Lower leg skin (tissue), 4 donors: ENCODE measurements around the gene PITPNC1. TPM values are rescaled to one million over a fixed set of nuclear protein-coding genes. Genes with fewer than 3 reads are reported as not detected.

ENCODE experiments used
- DNase-seq, 2 donors: peaks; one replicate each; pipeline ENCODE4 v3.0.0-alpha.2; 2019; ENCODE audit warnings: low spot score in 2 of 2
- H3K4me3 ChIP-seq: fragments of 200-600 bp; sonication (generic); 2 replicates; pipeline ENCODE4 v1.5.1; 2017; ENCODE audit warnings: mild to moderate bottlenecking, low read depth; ENCODE audit not compliant: poor library complexity, severe bottlenecking
- CTCF ChIP-seq, 3 donors: fragments of 450-650 bp; IDR thresholded peaks; one replicate each; pipeline ENCODE4 v1.5.1; 2016; ENCODE audit warnings: antibody characterized with exemption in 3 of 3, mild to moderate bottlenecking in 3 of 3, moderate library complexity in 2 of 3
- POLR2A ChIP-seq, 2 donors: fragments of 450-650 bp; IDR thresholded peaks; one replicate each; pipeline ENCODE4 v1.6.1; 2016 to 2017; ENCODE audit warnings: antibody characterized with exemption in 2 of 2, mild to moderate bottlenecking in 1 of 2, moderate library complexity in 1 of 2
- WGBS, 2 donors: methylation state at CpG; one replicate each; pipeline ENCODE4 v1.1.5; 2018; 5-methylcytosine and 5-hydroxymethylcytosine counted together
- intact Hi-C: fragments of 100-400 bp; cut with DNase I; formaldehyde crosslinking; loops from one replicate; pipeline ENCODE4 v1.15.0; 2023; ENCODE audit warnings: low total_unique reads
- total RNA-seq, 4 donors: library from RNA; depleted of rRNA; stranded (reverse); fragments of >200 nt; gene quantifications; one replicate each; pipeline ENCODE4 v1.1.0, GENCODE V29; 2016

Gene PITPNC1
- total RNA-seq, 4 donors from 2014 or later, result 1.7 to 8.2 (median 4.6) TPM

- no peak overlapping the region for H3K4me3 ChIP-seq
- DNase-seq, result peak in 1 of 2 donors; percentile 57
- intact Hi-C loops, result no loop called here
- TF ChIP-seq POLR2A (IDR thresholded peaks at IDR 0.05), result no peak
- no peak for TF ChIP-seq CTCF (IDR thresholded peaks at IDR 0.05)
- 91 to 93% methylated on average over 7 of the region's 7 CpGs for WGBS, 2 donors
Measured at GRCh38 chr17:67459985-67460384, 82.9 kb downstream of the PITPNC1 start.

GRCh38 chr17:67461228-67461780 lies 84.2 kb downstream of the PITPNC1 start:
- no peak overlapping the region for H3K4me3 ChIP-seq
- WGBS, 2 donors, result 90 to 91% methylated on average over 6 of the region's 6 CpGs
- intact Hi-C loops, result no loop called here
- peak in 1 of 2 donors; percentile 52 for DNase-seq
- TF ChIP-seq CTCF (IDR thresholded peaks at IDR 0.05) (no peak), POLR2A (IDR thresholded peaks at IDR 0.05) (no peak)

GRCh38 chr17:67461876-67462275 lies 84.8 kb downstream of the PITPNC1 start:
- H3K4me3 ChIP-seq, result no peak overlapping the region
- TF ChIP-seq POLR2A (IDR thresholded peaks at IDR 0.05) (no peak), CTCF (IDR thresholded peaks at IDR 0.05) (no peak)
- WGBS, 2 donors, result 82 to 88% methylated on average over 3 of the region's 3 CpGs
- intact Hi-C loops, result no loop called here
- DNase-seq, result peak in 1 of 2 donors; percentile 14

GRCh38 chr17:67466251-67466796 lies 89.2 kb downstream of the PITPNC1 start:
- WGBS, 2 donors, result 91 to 93% methylated on average over 4 of the region's 4 CpGs
- TF ChIP-seq POLR2A (IDR thresholded peaks at IDR 0.05) (no peak), CTCF (IDR thresholded peaks at IDR 0.05) (no peak)
- H3K4me3 ChIP-seq, result no peak overlapping the region
- intact Hi-C loops, result no loop called here
- peak in 1 of 2 donors; percentile 18 for DNase-seq

GRCh38 chr17:67467500-67468455 lies 90.7 kb downstream of the PITPNC1 start:
- no peak overlapping the region for H3K4me3 ChIP-seq
- no peak for TF ChIP-seq CTCF (IDR thresholded peaks at IDR 0.05)
- no peak for TF ChIP-seq POLR2A (IDR thresholded peaks at IDR 0.05)
- intact Hi-C loops, result no loop called here
- peak in 1 of 2 donors; percentile 74 for DNase-seq
- WGBS, 2 donors, result 78 to 88% methylated on average over 8 of the region's 8 CpGs
